HepG2 (cell line): ENCODE data around the gene RFFL. TPM values are rescaled to one million over a fixed set of nuclear protein-coding genes. Genes with fewer than 3 reads are reported as not detected.

ENCODE experiments used
- CAMTA2 ChIP-seq: sonication (generic); formaldehyde crosslinking; IDR thresholded peaks from 2 replicates; pipeline ENCODE4 v1.4.0; 2020; ENCODE audit warnings: mild to moderate bottlenecking, missing genetic modification reagents, borderline replicate concordance
- EHMT2 ChIP-seq: fragments of 200-600 bp; sonication (generic); IDR thresholded peaks from 2 replicates; pipeline ENCODE4 v1.7.0; 2017; ENCODE audit warnings: antibody characterized with exemption, low read depth, low read length, borderline replicate concordance
- ISL2 ChIP-seq: sonication (generic); formaldehyde crosslinking; IDR thresholded peaks from 2 replicates; pipeline ENCODE4 v1.5.0; 2020; ENCODE audit warnings: missing genetic modification reagents
- MED1 ChIP-seq: sonication (generic); formaldehyde crosslinking; IDR thresholded peaks from 2 replicates; pipeline ENCODE4 v1.4.0; 2020; ENCODE audit warnings: missing genetic modification reagents
- NAIF1 ChIP-seq: sonication (generic); formaldehyde crosslinking; IDR thresholded peaks from 2 replicates; pipeline ENCODE4 v1.5.0; 2020; ENCODE audit warnings: mild to moderate bottlenecking, missing genetic modification reagents, borderline replicate concordance
- PHF8 ChIP-seq: sonication (generic); formaldehyde crosslinking; IDR thresholded peaks from 2 replicates; pipeline ENCODE4 v1.5.0; 2020; ENCODE audit warnings: missing genetic modification reagents
- RCOR2 ChIP-seq: IDR thresholded peaks from 2 replicates; pipeline ENCODE4 v1.6.1; 2016; ENCODE audit warnings: missing biosample characterization, missing genetic modification reagents
- SRSF4 ChIP-seq: fragments of 200-400 bp; formaldehyde crosslinking; IDR thresholded peaks from one replicate; pipeline ENCODE4 v1.6.1; 2018; ENCODE audit warnings: mild to moderate bottlenecking, low read depth, low read length, moderate library complexity; ENCODE audit not compliant: poor library complexity, severe bottlenecking
- TBX2 ChIP-seq: sonication (generic); formaldehyde crosslinking; IDR thresholded peaks from 2 replicates; pipeline ENCODE4 v1.5.0; 2020; ENCODE audit warnings: missing genetic modification reagents, mild to moderate bottlenecking, borderline replicate concordance
- TFDP2 ChIP-seq: sonication (generic); formaldehyde crosslinking; IDR thresholded peaks from 2 replicates; pipeline ENCODE4 v1.4.0; 2020; ENCODE audit warnings: missing genetic modification reagents
- XBP1 ChIP-seq: sonication (generic); formaldehyde crosslinking; IDR thresholded peaks from 2 replicates; pipeline ENCODE4 v1.5.0; 2020; ENCODE audit warnings: missing genetic modification reagents
- ZBTB3 ChIP-seq: sonication (generic); formaldehyde crosslinking; IDR thresholded peaks from 2 replicates; pipeline ENCODE4 v1.4.0; 2020; ENCODE audit warnings: low read depth, mild to moderate bottlenecking, moderate library complexity, missing genetic modification reagents, borderline replicate concordance
- ZC3H13 ChIP-seq: sonication (generic); formaldehyde crosslinking; IDR thresholded peaks from 2 replicates; pipeline ENCODE4 v1.8.1; 2023; ENCODE audit warnings: mild to moderate bottlenecking, missing genetic modification reagents, moderate library complexity
- ZNF616 ChIP-seq: sonication (generic); formaldehyde crosslinking; IDR thresholded peaks from 2 replicates; pipeline ENCODE4 v1.5.0; 2020; ENCODE audit warnings: low read depth, mild to moderate bottlenecking, missing genetic modification reagents
- ZNF652 ChIP-seq: IDR thresholded peaks from 2 replicates; pipeline ENCODE4 v1.6.1; 2016; ENCODE audit warnings: low read depth, borderline replicate concordance
- ZNF660 ChIP-seq: sonication (generic); formaldehyde crosslinking; IDR thresholded peaks from 2 replicates; pipeline ENCODE4 v1.5.1; 2020; ENCODE audit warnings: mild to moderate bottlenecking, low read depth, missing genetic modification reagents, borderline replicate concordance
- ZNF747 ChIP-seq: sonication (generic); formaldehyde crosslinking; IDR thresholded peaks from 2 replicates; pipeline ENCODE4 v1.8.1; 2023; ENCODE audit warnings: missing genetic modification reagents, mild to moderate bottlenecking, borderline replicate concordance
- ZNF770 ChIP-seq: sonication (generic); formaldehyde crosslinking; IDR thresholded peaks from 2 replicates; pipeline ENCODE4 v1.5.0; 2020; ENCODE audit warnings: mild to moderate bottlenecking, missing genetic modification reagents
- ZNF775 ChIP-seq: sonication (generic); formaldehyde crosslinking; IDR thresholded peaks from 2 replicates; pipeline ENCODE4 v1.4.0; 2020; ENCODE audit warnings: missing genetic modification reagents, mild to moderate bottlenecking, moderate library complexity, borderline replicate concordance
- ZSCAN9 ChIP-seq: IDR thresholded peaks from 2 replicates; pipeline ENCODE4 v1.6.1; 2016; ENCODE audit warnings: borderline replicate concordance
- polyA plus RNA-seq, 8 experiments: library from polyadenylated mRNA; depleted of rRNA in 3 of 8; stranded (reverse) in 7 of 8; unstranded in 1 of 8; fragments of >200 nt; fragmentation: Illumina TruSeq in 4 of 8; extraction: Trizol in 4 of 8; gene quantifications; 2 replicates each; pipeline versions ENCODE4 v1.2.1 to v1.2.3, GENCODE V29; 2011 to 2016; ENCODE audit warnings: low read depth in 4 of 8, missing spikeins in 1 of 8, mixed read lengths in 1 of 8; ENCODE audit not compliant: insufficient read depth in 1 of 8
- total RNA-seq, 5 experiments: library from RNA; depleted of rRNA; stranded (reverse); fragments of >200 nt; fragmentation: Illumina TruSeq; extraction: Trizol; gene quantifications; 2 replicates each; pipeline ENCODE4 v1.2.3, GENCODE V29; 2016; ENCODE audit warnings: low read depth in 1 of 5
- TF ChIP-seq, protein P1 (sequence below): sonication (generic); formaldehyde crosslinking; IDR thresholded peaks from 2 replicates; pipeline ENCODE4 v1.4.0; 2020; ENCODE audit warnings: missing genetic modification reagents
- TF ChIP-seq, protein P2 (sequence below): IDR thresholded peaks from 2 replicates; pipeline ENCODE4 v1.6.1; 2016; ENCODE audit warnings: low read depth

The RFFL gene
- total and polyA plus RNA-seq, 2 of the 13 experiments (the other 11 are each of a cell fraction or from before 2014, with no cell fraction given): 24.3 to 48.6 TPM

DNA sequence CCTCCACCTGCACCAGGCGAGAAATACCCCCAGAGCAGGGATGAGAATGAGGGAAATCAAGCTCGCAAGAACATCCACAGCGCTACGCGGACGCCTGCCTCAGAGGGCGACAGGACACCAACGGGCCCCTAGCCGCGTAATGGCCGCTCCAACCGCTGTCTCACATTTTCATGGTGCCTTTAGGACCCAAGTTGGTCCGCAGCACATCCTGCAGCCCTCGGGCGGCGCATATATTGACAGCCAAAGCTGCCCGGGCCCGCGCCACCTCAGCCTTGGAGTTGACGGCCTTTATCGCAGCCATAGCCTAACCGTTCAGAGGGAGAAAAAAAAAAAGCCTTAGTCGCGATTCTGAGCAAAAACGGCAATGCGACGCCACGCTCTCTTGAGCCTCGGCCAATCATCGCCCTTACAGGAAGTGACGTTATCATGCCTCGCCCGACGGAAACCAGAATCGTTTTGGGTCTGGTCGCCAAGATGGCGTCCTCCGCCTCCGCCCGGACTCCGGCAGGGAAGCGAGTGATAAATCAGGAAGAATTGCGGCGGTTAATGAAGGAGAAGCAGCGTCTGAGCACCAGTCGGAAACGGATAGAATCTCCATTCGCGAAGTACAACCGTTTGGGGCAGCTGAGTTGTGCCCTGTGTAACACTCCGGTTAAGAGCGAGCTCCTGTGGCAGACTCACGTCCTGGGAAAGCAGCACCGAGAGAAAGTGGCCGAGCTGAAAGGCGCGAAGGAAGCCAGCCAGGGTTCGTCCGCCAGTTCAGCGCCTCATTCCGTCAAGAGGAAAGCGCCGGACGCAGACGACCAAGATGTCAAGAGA lies 102.2 kb downstream of the RFFL start, which contains the start of the genes CCT6B and ZNF830 (continued):
- TF ChIP-seq XBP1 (CRISPR knock-in tag) (0 out of 2 replicates have a peak, but pooled peaks have one; percentile 27), ISL2 (peak; percentile 68; the same call in 1 of the 2 replicates), PHF8 (peak; percentile 95), ZNF616 (no peak), TFDP2 (no peak), SRSF4 (no peak), CAMTA2 (no peak), MED1 (peak; percentile 27; the same call in 1 of the 2 replicates), ZBTB3 (CRISPR knock-in tag) (no peak), ZNF770 (peak; percentile 62; the same call in 1 of the 2 replicates), ZC3H13 (peak; percentile 62; the same call in 1 of the 2 replicates), ZNF747 (CRISPR knock-in tag) (peak; percentile 78; the same call in 1 of the 2 replicates), ZNF775 (CRISPR knock-in tag) (no peak), NAIF1 (CRISPR knock-in tag) (no peak), EHMT2 (peak; percentile 98), ZNF652 (CRISPR knock-in tag) (peak; percentile 19; the same call in 1 of the 2 replicates), ZNF660 (no peak), ZSCAN9 (0 out of 2 replicates have a peak, but pooled peaks have one; percentile 49), TBX2 (CRISPR knock-in tag) (no peak; the same call in 1 of the 2 replicates), RCOR2 (CRISPR knock-in tag) (no peak)
- TF ChIP-seq, protein P1, sequence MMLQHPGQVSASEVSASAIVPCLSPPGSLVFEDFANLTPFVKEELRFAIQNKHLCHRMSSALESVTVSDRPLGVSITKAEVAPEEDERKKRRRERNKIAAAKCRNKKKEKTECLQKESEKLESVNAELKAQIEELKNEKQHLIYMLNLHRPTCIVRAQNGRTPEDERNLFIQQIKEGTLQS: no peak
- TF ChIP-seq, protein P2, sequence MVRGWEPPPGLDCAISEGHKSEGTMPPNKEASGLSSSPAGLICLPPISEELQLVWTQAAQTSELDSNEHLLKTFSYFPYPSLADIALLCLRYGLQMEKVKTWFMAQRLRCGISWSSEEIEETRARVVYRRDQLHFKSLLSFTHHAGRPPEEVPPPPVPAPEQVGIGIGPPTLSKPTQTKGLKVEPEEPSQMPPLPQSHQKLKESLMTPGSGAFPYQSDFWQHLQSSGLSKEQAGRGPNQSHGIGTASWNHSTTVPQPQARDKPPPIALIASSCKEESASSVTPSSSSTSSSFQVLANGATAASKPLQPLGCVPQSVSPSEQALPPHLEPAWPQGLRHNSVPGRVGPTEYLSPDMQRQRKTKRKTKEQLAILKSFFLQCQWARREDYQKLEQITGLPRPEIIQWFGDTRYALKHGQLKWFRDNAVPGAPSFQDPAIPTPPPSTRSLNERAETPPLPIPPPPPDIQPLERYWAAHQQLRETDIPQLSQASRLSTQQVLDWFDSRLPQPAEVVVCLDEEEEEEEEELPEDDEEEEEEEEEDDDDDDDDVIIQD: peak; percentile 93; the same call in 1 of the 2 replicates
